ENCODE results near the gene GRIA4.

DNA sequence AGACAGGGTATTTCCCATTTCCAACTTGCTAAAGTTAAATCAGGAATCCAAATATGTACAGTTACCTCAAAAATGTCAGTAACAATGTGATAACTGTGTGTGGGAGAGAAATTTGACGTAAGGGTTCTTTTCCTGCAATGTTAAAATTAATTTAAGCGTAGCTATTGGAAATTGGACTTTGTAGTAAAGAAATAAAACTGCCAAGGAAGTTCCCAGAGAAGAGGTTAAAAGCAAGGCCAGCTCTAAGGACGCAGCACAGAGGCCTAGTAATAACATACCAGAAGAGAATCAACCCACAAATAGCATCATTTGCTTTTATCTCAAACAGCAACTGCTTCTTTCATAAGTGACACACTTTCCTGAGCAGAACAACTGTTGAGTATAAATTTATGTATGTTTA is 36.8 kb upstream of the GRIA4 start:
- TF ChIP-seq, protein P1, sequence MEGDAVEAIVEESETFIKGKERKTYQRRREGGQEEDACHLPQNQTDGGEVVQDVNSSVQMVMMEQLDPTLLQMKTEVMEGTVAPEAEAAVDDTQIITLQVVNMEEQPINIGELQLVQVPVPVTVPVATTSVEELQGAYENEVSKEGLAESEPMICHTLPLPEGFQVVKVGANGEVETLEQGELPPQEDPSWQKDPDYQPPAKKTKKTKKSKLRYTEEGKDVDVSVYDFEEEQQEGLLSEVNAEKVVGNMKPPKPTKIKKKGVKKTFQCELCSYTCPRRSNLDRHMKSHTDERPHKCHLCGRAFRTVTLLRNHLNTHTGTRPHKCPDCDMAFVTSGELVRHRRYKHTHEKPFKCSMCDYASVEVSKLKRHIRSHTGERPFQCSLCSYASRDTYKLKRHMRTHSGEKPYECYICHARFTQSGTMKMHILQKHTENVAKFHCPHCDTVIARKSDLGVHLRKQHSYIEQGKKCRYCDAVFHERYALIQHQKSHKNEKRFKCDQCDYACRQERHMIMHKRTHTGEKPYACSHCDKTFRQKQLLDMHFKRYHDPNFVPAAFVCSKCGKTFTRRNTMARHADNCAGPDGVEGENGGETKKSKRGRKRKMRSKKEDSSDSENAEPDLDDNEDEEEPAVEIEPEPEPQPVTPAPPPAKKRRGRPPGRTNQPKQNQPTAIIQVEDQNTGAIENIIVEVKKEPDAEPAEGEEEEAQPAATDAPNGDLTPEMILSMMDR (IDR thresholded peaks at IDR 0.05; ENCODE audit: insufficient read depth, low read length) = no peak
- TF ChIP-seq POLR2AphosphoS5 (IDR thresholded peaks at IDR 0.05; ENCODE audit: low read depth) (no peak), SPI1 (IDR thresholded peaks at IDR 0.05; ENCODE audit: borderline replicate concordance, low read depth) (no peak), GABPA (IDR thresholded peaks at IDR 0.05; ENCODE audit: low read depth) (no peak)
- TF ChIP-seq, protein P2, sequence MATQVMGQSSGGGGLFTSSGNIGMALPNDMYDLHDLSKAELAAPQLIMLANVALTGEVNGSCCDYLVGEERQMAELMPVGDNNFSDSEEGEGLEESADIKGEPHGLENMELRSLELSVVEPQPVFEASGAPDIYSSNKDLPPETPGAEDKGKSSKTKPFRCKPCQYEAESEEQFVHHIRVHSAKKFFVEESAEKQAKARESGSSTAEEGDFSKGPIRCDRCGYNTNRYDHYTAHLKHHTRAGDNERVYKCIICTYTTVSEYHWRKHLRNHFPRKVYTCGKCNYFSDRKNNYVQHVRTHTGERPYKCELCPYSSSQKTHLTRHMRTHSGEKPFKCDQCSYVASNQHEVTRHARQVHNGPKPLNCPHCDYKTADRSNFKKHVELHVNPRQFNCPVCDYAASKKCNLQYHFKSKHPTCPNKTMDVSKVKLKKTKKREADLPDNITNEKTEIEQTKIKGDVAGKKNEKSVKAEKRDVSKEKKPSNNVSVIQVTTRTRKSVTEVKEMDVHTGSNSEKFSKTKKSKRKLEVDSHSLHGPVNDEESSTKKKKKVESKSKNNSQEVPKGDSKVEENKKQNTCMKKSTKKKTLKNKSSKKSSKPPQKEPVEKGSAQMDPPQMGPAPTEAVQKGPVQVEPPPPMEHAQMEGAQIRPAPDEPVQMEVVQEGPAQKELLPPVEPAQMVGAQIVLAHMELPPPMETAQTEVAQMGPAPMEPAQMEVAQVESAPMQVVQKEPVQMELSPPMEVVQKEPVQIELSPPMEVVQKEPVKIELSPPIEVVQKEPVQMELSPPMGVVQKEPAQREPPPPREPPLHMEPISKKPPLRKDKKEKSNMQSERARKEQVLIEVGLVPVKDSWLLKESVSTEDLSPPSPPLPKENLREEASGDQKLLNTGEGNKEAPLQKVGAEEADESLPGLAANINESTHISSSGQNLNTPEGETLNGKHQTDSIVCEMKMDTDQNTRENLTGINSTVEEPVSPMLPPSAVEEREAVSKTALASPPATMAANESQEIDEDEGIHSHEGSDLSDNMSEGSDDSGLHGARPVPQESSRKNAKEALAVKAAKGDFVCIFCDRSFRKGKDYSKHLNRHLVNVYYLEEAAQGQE (IDR thresholded peaks at IDR 0.05; ENCODE audit: insufficient replicate concordance, low read depth) = no peak

Measured in HL-60 (cell line).